Hippocampal formation (tissue), 2 donors: Measurements from ENCODE around the gene ITGB3BP.
"Not testable (repeated sequence)": the region's sequence is repeated elsewhere in the genome, so short reads cannot be mapped to it uniquely, and the experiment has no call there.

Source experiments
- DNase-seq, 2 donors: peaks; one replicate each; lab custom pipeline; 2025; lab: John Stamatoyannopoulos, UW

Gene ITGB3BP

DNA sequence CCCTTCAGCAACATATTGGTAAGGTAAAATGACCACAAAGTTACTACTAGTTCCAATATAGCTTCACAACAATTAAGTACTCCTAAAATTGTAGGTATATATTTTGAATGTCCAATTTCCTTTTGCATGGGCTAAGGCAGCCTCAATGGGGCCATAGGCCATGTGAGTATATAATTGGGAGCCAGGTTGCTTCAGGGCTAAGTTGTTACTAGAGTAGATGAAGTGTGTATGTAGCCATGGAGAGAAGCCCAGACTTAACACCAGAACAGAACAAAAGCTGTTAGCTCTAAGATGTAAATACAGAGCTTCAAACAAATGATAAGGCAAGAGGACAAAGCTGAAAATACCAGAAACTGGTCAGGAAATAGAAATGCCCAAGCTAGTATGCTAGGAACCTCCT is 16.2 kb downstream of the ITGB3BP start:
- DNase-seq, result no peak

DNA sequence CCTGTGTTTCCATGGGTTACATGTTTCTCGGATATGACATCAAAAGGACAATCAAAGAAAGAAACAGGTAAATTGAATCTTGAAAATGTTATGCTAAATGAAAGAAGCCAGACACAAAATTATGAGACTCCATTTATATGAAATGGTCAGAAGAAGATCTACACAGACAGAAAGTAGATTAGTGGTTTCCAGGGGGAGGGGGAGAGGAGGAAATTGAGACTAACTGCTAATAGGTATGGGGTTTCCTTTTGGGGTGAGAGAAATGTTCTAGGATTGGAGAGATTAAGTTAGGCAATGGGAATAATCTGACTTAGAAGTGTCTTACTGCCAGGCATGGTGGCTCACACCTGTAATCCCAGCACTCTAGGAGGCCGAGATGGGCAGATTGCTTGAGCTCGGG is 21.8 kb downstream of the ITGB3BP start:
- DNase-seq, result no peak

DNA sequence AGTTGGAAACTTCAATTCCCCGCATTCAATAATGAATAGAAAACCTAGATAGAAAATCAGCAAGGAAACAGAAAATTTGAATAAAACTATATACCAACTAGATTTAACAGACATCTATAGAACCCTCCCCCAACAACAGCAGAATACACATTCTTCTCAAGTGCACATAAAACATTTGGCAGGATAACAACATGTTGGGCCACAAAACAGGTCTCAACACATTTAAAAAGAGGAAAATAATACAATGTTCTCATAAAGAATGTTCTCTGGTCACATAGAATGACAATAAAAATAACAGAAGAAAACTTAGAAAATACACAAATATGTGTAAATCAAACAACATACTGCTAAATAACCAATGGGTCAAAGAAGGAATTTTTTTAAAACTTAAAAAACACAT is 24.9 kb downstream of the ITGB3BP start:
- no peak for DNase-seq

DNA sequence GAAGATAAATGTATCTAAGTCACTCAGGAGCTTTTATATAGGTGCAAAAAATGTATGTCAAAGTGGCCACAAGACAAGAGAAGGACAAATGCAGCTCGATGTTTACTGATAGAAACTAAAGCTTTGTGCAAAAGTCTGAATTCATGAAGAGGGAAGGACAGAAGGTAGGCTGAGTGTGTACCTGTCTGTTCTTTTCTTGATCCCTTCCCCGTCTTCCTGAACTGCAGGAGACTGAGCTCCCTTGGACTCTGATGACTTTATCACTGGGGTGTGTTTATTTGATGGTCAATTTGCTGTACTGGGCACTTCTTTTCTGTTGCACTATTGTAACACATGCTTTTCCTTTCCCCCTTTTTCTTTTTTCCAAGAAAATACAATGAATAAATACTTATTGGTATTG is 25.4 kb downstream of the ITGB3BP start:
- no peak for DNase-seq

DNA sequence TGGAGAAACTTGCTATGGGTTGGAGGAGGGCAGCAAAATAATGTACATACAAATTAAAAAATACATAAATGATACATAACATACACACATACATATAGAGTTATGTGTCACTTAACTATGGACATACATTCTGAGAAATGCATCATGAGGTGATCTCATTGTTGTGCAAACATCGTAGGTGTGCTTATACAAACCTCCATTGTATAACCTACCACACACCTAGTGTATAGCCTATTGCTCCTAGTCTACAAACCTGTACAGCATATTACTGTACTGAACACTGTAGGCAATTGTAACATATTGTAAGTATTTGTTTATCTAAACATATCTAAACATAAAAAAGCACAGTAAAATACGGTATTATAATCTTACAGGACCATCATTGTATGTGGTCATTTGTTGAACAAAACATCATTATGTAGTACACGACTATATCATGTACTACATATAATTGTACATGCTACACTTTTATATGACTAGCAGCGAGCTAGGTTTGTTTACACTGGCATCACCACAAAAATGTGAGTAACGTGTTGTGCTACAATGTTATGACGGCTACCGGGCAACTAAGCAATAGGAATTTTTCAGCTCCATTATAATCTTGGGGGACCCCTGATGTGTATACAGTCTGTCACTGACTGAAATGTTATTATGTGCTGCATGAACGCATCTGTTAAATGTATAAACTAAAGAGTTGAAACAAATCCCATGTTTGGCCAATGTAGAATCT is 35.5 kb downstream of the ITGB3BP start:
- no peak for DNase-seq

DNA sequence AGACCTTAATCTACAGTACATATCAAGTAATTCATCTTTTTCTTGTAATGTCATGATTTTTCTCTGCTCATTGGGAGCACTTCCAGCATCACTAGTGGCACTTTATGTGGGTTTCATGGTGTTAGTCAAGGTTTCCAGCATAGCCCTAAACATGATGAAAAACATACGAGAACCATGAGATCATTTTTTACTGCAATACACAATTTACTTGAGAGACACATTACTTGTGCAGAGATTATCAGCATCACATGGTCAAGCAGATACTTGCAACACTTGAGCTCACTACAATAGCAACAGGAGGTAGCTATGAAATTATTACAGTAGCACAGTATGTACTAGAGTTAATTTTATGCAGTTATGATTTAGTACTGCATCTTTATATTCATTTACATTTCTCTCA is 36.4 kb downstream of the ITGB3BP start:
- no peak for DNase-seq

DNA sequence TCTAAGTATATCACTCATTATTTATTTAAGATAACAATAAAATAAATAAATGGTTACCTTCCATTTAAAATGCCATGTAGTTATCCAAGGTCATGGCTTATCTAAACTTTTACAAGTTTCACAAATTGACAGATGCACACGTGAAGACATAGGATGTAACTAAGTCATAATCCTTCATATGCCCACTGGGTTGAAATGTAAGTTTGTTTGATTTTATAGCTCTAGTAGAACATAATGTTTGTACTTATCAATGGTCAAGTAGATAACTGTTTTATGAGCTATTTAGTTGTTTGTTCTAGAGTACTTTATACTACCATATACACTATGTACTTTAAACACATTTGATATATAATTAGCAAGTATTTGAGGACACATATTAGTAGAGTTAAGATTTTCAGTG is 43.0 kb downstream of the ITGB3BP start:
- DNase-seq, result no peak

DNA sequence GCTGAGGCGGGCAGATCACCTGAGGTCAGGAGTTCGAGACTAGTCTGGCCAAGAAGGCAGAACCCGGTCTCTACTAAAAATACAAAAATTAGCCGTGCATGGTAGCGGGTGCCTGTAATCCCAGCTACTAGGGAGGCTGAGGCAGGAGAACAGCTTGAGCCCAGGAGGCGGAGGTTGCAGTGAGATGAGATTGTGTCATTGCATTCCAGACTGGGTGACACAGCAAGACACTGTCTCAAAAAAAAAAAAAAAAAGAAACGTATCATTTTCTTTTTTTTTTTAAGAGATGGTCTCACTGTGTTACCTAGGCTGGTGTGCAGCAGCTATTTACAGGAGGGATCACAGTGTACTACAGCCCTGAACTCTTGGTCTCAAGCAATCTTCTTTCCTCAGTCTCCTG is 47.3 kb downstream of the ITGB3BP start:
- DNase-seq, result no peak

DNA sequence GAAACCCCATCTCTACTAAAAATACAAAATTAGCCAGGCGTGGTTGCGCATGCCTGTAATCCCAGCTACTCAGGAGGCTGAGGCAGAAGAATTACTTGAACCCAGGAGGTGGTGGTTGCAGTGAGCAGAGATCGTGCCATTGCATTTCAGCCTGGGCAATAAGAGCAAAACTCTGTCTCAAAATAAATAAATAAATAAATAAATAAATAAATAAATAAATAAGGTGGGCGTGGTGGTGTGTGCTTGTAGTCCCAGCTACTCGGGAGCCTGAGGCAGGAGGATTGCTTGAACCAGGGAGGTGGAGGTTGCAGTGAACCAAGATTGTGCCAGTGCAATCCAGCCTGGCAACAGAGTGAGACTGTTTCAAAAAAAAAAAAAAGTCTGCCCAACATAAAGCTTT is 54.3 kb downstream of the ITGB3BP start:
- not testable (repeated sequence) for DNase-seq

DNA sequence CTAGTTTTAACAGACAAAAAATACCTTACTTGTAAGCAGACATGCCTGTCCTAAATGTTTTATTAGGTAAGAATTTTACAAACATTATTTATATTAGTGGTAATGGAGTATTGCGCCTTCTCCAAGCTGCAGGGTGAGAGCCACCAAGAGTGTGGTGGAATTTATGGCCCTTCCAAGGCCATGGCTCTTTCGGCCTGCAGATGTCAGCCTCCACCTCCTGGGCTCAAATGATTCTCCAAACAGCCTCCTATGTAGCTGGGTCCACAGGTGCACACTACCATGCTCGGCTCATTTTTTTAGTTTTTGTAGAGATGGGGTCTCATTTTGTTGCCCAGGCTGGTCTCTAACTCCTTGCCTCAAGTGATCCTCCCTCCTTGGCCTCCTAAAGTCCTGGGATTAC is 56.3 kb downstream of the ITGB3BP start:
- no peak for DNase-seq

DNA sequence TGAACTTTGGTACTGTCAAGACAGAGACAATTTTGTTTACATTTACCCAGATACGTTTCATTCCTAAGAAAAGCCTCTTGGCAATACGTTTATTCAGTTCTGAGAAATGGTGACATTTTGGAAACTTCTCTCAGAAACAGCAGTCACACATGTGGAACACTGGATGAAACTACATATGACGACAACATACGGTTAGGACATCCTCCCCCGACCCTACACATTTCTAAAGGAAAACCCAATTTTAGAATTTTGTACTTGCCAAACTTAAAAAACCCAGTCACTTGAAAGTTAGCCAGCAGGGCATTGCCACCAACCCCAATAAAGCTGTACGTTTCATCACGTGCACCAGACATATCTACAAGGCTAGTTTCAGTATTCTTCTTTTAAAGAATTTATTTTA is 56.8 kb downstream of the ITGB3BP start:
- no peak for DNase-seq

DNA sequence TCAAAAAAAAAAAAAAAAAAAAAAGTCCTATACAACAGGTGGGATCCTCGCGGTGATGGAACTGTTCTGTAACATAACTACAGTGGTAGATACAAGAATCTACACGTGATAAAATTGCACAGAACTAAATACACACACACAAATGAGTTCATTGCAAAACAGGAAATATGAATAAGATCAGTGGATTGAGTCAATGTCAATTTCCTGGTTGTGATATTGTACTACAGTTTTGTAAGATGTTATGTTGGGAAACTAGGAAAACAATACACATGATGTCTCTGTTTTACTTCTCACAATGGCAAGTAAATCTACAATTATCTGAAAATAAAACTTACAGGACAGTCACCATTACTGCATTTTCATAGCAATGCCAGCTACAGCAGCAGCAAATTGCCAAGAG is 59.8 kb downstream of the ITGB3BP start:
- no peak for DNase-seq

DNA sequence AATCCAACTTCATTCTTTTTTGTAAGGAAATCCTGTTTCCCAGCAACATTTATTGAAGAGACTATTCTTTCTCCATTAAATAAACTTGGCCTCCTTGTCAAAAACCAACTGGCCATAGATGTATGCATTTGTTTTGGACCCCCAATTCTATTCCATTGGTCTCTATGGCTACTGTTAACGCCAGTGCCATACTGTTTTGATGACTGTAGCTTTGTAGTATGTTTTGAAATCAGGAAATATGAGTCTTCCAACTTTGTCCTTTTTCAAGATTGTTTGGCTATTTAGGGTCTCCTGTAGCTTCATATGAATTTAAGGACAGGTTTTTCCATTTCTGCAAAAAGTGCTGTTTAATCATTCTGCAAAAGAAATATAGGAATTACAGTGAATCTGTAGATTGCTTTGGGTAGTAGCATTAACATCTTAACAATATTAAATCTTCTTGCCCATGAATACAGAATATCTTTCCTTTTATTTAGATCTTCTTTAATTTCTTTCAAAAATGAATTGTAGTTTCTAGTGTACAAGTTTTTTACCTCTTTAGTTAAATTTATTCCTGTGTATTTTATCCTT is 61.3 kb downstream of the ITGB3BP start:
- DNase-seq, result no peak

DNA sequence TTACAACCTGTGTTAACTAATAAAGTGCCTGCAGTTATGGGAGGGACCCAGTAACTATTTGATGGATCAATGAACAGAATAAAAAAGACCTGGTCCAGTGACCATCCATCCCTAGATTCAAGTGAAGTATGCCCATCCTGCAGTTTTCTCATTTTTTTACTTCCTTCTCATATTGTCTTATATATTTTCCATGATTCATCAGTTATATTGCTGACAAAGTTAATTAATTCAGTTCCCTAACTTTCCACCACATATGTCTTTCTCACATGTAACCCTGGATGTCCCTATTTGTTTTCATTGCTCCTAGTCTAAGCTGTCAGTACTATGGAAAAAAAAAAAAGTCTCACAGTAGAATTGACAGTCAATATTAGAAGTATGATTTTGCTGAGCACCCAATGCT is 64.3 kb downstream of the ITGB3BP start:
- DNase-seq, result no peak

DNA sequence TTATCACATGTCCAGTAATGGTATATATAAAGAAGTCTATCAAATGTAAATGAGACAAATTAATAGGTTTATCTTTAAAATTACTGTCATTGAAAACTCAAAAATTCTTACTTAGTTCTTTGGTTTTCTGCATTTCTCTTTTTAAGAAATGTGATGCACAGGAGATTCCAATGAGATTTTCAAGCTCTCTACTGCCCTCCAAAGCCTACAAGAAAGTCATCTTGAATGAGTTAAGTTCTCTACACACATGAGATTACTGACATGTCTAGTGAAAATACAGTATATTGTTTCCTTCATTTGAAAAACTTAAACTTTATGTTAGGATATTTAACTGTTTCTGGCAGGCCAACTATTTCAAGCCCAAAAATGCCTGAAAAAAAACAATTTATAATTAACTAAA is 68.8 kb downstream of the ITGB3BP start:
- no peak for DNase-seq

DNA sequence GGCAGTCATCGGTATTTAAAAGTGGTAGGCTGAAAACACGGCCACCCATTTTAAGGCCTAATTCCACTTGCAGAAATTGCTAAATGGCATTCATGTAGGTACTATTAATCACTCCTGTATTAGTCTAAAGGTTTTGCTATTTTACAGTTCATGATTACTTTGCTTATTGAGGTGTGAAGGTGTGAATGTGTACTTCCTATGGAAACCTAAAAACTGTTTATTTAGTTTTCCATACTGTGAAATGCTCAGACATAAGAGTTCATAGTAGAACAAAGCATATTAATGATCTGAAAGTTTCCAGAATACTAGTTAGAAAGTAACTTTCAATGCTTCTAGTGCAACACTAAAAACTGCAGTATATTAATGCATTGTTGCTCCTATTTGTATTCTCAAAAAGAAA is 69.8 kb downstream of the ITGB3BP start:
- no peak for DNase-seq

DNA sequence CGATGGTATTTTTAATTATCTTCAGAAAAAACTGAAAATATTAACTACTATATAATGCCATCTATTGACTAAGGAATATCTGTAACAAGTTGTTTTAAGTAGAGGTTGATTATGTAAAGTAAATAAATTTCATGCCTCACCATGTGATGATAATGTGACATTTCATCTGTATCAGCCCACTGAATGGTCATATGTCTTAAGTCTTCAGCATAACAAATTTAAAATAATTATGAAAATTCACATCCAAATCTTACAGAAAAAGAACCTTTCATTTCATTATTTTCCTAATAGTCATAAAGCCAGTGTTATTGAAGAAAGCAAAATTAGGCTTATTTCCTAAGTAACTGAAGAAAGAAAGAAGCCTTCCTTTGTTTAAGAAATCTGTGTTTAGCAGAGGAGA is 72.6 kb downstream of the ITGB3BP start:
- DNase-seq, result no peak

DNA sequence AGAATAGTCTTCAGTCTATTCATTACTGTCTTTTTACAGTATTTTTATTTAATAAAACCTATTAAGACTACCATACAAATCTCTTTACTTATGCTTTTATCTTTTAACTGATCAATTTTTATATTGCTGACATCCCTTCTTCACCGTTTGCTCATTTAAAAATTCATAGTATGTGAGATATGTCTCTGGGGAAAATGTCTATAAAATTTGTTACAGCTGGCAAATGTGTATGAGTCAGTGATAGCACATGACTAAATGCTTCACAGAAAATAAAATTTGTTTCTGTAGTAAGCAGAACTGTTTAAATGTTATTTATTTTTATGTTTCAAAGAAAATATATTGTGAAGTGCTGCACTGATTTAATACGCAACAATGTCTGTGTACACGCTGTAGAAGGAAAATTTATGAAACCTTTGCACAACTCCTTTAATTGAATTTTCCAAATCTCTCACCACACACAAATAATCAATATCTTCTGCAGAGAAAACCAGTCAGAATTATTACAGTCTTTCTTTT is 74.2 kb downstream of the ITGB3BP start:
- no peak for DNase-seq

DNA sequence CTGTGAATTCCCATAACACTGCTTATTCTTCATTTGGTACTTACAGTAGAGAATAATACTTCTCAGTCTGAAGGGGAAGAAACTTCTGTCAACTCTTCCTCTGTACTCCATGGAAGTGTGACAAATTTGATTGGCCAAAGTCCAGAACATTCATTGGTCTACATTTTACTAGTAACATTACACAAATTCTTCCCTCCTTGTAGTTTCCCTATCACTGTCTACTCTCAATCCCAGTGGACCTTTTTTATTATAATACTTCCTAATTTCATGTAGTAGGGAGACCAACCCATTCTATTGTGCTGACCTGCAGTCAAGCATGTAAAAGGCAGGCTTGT is 80.9 kb downstream of the ITGB3BP start:
- no peak for DNase-seq

DNA sequence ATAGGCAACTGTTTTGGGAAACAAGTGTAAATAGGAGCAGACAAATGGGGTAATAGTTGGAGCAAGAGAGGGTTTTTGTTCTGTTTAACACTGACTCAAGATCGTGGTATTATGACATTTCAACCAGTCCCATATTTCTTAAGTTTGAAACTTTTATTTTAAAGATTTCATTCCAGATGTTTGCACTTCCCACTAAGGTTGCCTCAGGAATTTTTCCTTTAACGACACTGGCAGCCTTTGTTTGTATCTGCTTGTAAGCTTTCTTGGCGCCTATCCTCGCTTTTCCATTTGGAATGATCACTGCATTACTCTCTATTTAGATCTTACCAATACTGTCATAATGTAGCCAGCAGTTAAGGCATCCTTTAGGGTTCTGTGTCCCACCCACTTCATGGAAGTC is 87.9 kb downstream of the ITGB3BP start:
- no peak for DNase-seq

DNA sequence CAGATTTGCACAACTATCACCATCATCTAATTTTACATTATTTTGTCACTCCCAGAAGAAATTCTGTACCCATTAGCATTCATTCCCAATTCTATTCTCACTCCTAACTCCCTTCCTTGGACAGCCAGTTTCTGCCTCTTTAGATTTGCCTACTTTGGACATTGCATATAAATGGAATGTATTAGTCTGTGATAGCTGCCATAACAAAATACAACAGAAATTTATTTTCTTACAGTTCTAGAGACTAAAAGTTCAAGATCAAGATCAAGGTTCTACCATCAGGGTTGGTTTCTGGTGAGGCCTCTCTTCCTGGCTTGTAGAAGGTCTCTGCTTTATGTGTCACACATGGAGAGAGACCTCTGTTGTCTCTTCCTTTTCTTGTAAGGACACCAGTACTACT is 93.7 kb downstream of the ITGB3BP start:
- no peak for DNase-seq

DNA sequence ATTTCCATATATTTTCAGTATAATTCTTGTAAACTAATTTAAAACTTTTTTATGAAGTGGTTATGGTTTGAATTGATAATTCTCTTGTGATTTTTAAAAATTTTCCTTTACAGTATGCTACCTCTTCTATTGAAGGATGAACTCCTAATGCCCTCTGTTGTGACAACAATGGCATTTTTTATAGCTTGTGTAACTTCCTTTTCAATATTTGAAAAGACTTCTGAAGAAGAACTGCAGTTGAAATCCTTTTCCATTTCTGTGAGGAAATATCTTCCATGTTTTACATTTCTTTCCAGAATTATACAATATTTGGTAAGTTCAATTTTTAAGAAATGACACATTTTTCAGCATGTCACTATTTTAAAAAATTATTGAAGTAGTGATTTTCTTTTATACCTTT is 94.2 kb downstream of the ITGB3BP start:
- DNase-seq, result no peak

DNA sequence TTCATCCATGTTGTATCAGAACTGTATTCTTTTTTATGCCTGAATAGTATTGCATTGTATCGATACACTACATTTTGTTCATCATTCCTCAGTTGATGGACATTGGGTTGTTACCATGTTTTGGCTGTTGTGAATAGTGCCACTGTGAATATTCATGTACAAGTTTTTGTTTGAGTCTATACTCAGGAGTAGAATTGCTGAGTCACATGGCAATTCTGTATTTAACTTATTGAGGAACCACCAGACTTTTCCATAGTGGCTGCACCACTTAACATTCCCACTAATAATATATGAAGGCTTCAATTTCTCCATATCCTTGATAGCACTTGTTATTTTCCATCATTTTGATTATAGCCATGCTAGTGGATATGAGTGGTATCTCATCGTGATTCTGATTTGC is 99.4 kb downstream of the ITGB3BP start:
- DNase-seq, result no peak

DNA sequence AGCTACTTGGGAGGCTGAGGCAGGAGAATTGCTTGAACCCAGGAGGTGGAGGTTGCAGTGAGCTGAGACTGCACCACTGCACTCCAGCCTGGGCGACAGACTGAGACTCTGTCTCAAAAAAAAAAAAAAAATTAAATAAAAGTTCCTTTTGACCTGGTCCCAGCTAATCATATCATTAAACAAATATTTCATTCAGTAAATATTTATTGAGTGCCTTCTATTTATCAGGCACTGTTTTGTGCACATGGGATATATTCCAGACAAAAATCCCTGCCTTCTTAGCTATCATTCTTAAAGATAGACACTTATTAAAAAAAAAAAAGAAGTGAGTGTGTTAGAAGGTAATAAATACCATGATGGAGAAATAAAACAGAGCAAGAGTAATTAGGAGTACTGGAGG is 102.3 kb downstream of the ITGB3BP start:
- DNase-seq, result not testable (repeated sequence)
